GM12878 (cell line): ENCODE data around the gene TMEM175. TPM values are rescaled to one million over a fixed set of nuclear protein-coding genes. Genes with fewer than 3 reads are reported as not detected.

Experiments
- EGR1 ChIP-seq, 2 experiments: IDR thresholded peaks; 1 replicate in 1 of 2; 2 replicates in 1 of 2; pipeline ENCODE4 v1.6.1; 2011 to 2012; ENCODE audit warnings: low read depth in 2 of 2, low read length in 2 of 2, borderline replicate concordance in 1 of 2, mild to moderate bottlenecking in 1 of 2, moderate library complexity in 1 of 2
- JUNB ChIP-seq: IDR thresholded peaks from 2 replicates; pipeline ENCODE4 v1.6.1; 2016; ENCODE audit warnings: antibody characterized with exemption, mild to moderate bottlenecking
- NR2F1 ChIP-seq: fragments of 450-650 bp; conservative IDR thresholded peaks from 2 replicates; pipeline ENCODE4 v1.6.1; 2017; ENCODE audit warnings: mild to moderate bottlenecking
- PAX8 ChIP-seq: fragments of 450-650 bp; IDR thresholded peaks from 2 replicates; pipeline ENCODE4 v1.6.1; 2017; ENCODE audit warnings: mild to moderate bottlenecking, moderate library complexity
- POU2F2 ChIP-seq: IDR thresholded peaks from 3 replicates; pipeline ENCODE4 v1.6.1; 2011; ENCODE audit warnings: low read depth, mild to moderate bottlenecking, low read length, borderline replicate concordance
- RAD21 ChIP-seq: IDR thresholded peaks from 2 replicates; pipeline ENCODE4 v1.6.1; 2011; ENCODE audit warnings: mild to moderate bottlenecking, low read depth, low read length, moderate library complexity; ENCODE audit not compliant: insufficient read depth
- RUNX3 ChIP-seq: IDR thresholded peaks from 2 replicates; pipeline ENCODE4 v1.6.1; 2012; ENCODE audit warnings: low read length, inconsistent platforms
- SIN3A ChIP-seq: IDR thresholded peaks from 2 replicates; pipeline ENCODE4 v1.6.1; 2012; ENCODE audit warnings: low read depth, low read length, improper control_type of control experiment
- TBL1XR1 ChIP-seq: IDR thresholded peaks from 2 replicates; pipeline ENCODE4 v1.6.1; 2012; ENCODE audit warnings: low read depth, low read length, improper control_type of control experiment
- YY1 ChIP-seq: IDR thresholded peaks from 2 replicates; pipeline ENCODE4 v1.6.1; 2011; ENCODE audit warnings: low read depth, mild to moderate bottlenecking, low read length
- ZBED1 ChIP-seq: IDR thresholded peaks from 2 replicates; pipeline ENCODE4 v1.6.1; 2016; ENCODE audit warnings: borderline replicate concordance
- polyA plus RNA-seq, 11 experiments: library from polyadenylated mRNA; depleted of rRNA in 4 of 11; unstranded in 6 of 11; stranded (reverse) in 5 of 11; fragments of >200 nt; fragmentation: Nextera tagmentation in 4 of 11; fragmentation: Illumina TruSeq in 1 of 11; extraction: Ambion mirVana in 4 of 11; extraction: Trizol in 1 of 11; gene quantifications; 1 replicate in 1 of 11; 2 replicates in 10 of 11; pipeline versions ENCODE4 v1.2.1 to v1.2.3, GENCODE V29; 2011 to 2016; ENCODE audit warnings: inconsistent platforms in 2 of 11, missing spikeins in 2 of 11, low read depth in 1 of 11
- total RNA-seq, 4 experiments: library from RNA; depleted of rRNA in 3 of 4; stranded (reverse); fragments of >200 nt in 3 of 4; fragmentation: Illumina TruSeq in 1 of 4; extraction: Trizol in 1 of 4; gene quantifications; 2 replicates each; pipeline versions ENCODE4 v1.2.1 to v1.2.3, GENCODE V29; 2013 to 2021
- TF ChIP-seq, protein P1 (sequence below): fragments of 450-650 bp; formaldehyde crosslinking; IDR thresholded peaks from 2 replicates; pipeline ENCODE4 v1.5.0; 2022; ENCODE audit warnings: mild to moderate bottlenecking, missing genetic modification characterization
- TF ChIP-seq, protein P2 (sequence below), 3 experiments: IDR thresholded peaks in 2 of 3; conservative IDR thresholded peaks in 1 of 3; 2 replicates each; pipeline ENCODE4 v1.5.1; 2011; ENCODE audit warnings: low read depth in 3 of 3, low read length in 3 of 3, mild to moderate bottlenecking in 3 of 3, control low read depth in 2 of 3, moderate library complexity in 2 of 3, inconsistent platforms in 1 of 3, mixed read lengths in 1 of 3; ENCODE audit not compliant: control insufficient read depth in 2 of 3, insufficient read depth in 1 of 3; ENCODE audit errors: extremely low read depth in 1 of 3
- TF ChIP-seq, protein P3 (sequence below): IDR thresholded peaks from 2 replicates; pipeline ENCODE4 v1.6.1; 2011; ENCODE audit warnings: low read depth, low read length, improper control_type of control experiment, borderline replicate concordance
- TF ChIP-seq, protein P4 (sequence below): fragments of 450-650 bp; IDR thresholded peaks from 2 replicates; pipeline ENCODE4 v1.6.1; 2016; ENCODE audit warnings: mild to moderate bottlenecking
- TF ChIP-seq, protein P5 (sequence below): fragments of 450-650 bp; formaldehyde crosslinking; IDR thresholded peaks from 2 replicates; pipeline ENCODE4 v1.4.0; 2020; ENCODE audit warnings: mild to moderate bottlenecking, moderate library complexity

TMEM175 gene
- total and polyA plus RNA-seq, 10 of the 15 experiments (the other 5 are each of a cell fraction or from before 2014, with no cell fraction given), result 0.11 to 39.5 (median 22.3) TPM

DNA sequence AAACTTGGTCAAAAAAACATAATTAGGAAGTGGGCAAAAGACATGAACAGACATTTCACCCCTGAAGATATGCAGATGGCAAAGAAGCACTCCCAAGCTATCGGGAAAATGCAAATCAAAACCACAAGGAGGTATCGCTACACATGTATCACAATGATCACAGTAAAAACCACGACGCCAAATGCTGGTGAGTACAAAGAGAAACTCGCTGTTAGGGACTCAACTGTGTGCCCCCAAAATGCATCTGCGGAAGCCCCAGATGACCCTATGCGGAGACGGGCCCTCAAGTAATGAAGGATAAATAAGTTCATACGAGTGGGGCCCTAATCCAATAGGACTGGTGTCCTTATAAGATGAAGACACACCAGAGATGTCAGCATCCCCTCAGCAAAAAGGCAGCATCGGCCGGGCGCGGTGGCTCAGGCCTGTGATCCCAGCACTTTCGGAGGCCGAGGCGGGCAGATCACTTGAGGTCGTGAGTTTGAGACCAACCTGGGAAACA is 10.4 kb upstream of the TMEM175 start (continued):
- TF ChIP-seq, protein P1, sequence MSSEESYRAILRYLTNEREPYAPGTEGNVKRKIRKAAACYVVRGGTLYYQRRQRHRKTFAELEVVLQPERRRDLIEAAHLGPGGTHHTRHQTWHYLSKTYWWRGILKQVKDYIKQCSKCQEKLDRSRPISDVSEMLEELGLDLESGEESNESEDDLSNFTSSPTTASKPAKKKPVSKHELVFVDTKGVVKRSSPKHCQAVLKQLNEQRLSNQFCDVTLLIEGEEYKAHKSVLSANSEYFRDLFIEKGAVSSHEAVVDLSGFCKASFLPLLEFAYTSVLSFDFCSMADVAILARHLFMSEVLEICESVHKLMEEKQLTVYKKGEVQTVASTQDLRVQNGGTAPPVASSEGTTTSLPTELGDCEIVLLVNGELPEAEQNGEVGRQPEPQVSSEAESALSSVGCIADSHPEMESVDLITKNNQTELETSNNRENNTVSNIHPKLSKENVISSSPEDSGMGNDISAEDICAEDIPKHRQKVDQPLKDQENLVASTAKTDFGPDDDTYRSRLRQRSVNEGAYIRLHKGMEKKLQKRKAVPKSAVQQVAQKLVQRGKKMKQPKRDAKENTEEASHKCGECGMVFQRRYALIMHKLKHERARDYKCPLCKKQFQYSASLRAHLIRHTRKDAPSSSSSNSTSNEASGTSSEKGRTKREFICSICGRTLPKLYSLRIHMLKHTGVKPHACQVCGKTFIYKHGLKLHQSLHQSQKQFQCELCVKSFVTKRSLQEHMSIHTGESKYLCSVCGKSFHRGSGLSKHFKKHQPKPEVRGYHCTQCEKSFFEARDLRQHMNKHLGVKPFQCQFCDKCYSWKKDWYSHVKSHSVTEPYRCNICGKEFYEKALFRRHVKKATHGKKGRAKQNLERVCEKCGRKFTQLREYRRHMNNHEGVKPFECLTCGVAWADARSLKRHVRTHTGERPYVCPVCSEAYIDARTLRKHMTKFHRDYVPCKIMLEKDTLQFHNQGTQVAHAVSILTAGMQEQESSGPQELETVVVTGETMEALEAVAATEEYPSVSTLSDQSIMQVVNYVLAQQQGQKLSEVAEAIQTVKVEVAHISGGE, result no peak
- TF ChIP-seq, protein P2, sequence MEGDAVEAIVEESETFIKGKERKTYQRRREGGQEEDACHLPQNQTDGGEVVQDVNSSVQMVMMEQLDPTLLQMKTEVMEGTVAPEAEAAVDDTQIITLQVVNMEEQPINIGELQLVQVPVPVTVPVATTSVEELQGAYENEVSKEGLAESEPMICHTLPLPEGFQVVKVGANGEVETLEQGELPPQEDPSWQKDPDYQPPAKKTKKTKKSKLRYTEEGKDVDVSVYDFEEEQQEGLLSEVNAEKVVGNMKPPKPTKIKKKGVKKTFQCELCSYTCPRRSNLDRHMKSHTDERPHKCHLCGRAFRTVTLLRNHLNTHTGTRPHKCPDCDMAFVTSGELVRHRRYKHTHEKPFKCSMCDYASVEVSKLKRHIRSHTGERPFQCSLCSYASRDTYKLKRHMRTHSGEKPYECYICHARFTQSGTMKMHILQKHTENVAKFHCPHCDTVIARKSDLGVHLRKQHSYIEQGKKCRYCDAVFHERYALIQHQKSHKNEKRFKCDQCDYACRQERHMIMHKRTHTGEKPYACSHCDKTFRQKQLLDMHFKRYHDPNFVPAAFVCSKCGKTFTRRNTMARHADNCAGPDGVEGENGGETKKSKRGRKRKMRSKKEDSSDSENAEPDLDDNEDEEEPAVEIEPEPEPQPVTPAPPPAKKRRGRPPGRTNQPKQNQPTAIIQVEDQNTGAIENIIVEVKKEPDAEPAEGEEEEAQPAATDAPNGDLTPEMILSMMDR (IDR thresholded peaks at IDR 0.05 in 2 of 3, conservative IDR thresholded peaks at IDR 0.05 in 1 of 3; ENCODE audit: control insufficient read depth in 2 of 3, extremely low read depth in 1 of 3, insufficient read depth in 1 of 3, low read depth in 3 of 3, low read length in 3 of 3), result no peak
- TF ChIP-seq JUNB (peak; percentile 29; the same call in 1 of the 2 replicates), EGR1 (IDR thresholded peaks at IDR 0.05; ENCODE audit: borderline replicate concordance in 1 of 2, low read depth in 2 of 2, low read length in 2 of 2) (no peak), NR2F1 (0 out of 2 replicates have a peak, but pooled peaks have one; percentile 11), POU2F2 (peak; percentile 99), RAD21 (no peak), PAX8 (no peak), YY1 (no peak), SIN3A (no peak), TBL1XR1 (no peak), RUNX3 (peak; percentile 95), ZBED1 (peak; percentile 94; the same call in 1 of the 2 replicates)
- TF ChIP-seq, protein P3, sequence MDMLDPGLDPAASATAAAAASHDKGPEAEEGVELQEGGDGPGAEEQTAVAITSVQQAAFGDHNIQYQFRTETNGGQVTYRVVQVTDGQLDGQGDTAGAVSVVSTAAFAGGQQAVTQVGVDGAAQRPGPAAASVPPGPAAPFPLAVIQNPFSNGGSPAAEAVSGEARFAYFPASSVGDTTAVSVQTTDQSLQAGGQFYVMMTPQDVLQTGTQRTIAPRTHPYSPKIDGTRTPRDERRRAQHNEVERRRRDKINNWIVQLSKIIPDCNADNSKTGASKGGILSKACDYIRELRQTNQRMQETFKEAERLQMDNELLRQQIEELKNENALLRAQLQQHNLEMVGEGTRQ, result no peak
- TF ChIP-seq, protein P4, sequence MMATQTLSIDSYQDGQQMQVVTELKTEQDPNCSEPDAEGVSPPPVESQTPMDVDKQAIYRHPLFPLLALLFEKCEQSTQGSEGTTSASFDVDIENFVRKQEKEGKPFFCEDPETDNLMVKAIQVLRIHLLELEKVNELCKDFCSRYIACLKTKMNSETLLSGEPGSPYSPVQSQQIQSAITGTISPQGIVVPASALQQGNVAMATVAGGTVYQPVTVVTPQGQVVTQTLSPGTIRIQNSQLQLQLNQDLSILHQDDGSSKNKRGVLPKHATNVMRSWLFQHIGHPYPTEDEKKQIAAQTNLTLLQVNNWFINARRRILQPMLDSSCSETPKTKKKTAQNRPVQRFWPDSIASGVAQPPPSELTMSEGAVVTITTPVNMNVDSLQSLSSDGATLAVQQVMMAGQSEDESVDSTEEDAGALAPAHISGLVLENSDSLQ, result no peak
- TF ChIP-seq, protein P5, sequence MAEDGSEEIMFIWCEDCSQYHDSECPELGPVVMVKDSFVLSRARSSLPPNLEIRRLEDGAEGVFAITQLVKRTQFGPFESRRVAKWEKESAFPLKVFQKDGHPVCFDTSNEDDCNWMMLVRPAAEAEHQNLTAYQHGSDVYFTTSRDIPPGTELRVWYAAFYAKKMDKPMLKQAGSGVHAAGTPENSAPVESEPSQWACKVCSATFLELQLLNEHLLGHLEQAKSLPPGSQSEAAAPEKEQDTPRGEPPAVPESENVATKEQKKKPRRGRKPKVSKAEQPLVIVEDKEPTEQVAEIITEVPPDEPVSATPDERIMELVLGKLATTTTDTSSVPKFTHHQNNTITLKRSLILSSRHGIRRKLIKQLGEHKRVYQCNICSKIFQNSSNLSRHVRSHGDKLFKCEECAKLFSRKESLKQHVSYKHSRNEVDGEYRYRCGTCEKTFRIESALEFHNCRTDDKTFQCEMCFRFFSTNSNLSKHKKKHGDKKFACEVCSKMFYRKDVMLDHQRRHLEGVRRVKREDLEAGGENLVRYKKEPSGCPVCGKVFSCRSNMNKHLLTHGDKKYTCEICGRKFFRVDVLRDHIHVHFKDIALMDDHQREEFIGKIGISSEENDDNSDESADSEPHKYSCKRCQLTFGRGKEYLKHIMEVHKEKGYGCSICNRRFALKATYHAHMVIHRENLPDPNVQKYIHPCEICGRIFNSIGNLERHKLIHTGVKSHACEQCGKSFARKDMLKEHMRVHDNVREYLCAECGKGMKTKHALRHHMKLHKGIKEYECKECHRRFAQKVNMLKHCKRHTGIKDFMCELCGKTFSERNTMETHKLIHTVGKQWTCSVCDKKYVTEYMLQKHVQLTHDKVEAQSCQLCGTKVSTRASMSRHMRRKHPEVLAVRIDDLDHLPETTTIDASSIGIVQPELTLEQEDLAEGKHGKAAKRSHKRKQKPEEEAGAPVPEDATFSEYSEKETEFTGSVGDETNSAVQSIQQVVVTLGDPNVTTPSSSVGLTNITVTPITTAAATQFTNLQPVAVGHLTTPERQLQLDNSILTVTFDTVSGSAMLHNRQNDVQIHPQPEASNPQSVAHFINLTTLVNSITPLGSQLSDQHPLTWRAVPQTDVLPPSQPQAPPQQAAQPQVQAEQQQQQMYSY (CRISPR knock-in tag), result no peak
